GM18502 (cell line): ENCODE data around the gene SYP.
"Not testable (repeated sequence)": the region's sequence is repeated elsewhere in the genome, so short reads cannot be mapped to it uniquely, and the experiment has no call there.

Experiments used
- ATAC-seq: cut with Tn5 transposase; IDR thresholded peaks from one replicate; pipeline ENCODE4 v1.9.1; 2021; ENCODE audit warnings: mild to moderate bottlenecking; ENCODE audit not compliant: unreplicated experiment, poor library complexity

The SYP gene

GRCh38 chrX:49148390-49149100 is 51.4 kb downstream of the SYP start:
- ATAC-seq, result not testable (repeated sequence)

GRCh38 chrX:49147936-49148335 is 52.1 kb downstream of the SYP start:
- ATAC-seq, result no peak

GRCh38 chrX:49147282-49147681 is 52.7 kb downstream of the SYP start:
- ATAC-seq, result no peak

- ATAC-seq, result not testable (repeated sequence)
Observed at GRCh38 chrX:49143154-49143553, 56.8 kb downstream of the SYP start.

GRCh38 chrX:49142264-49142663 is 57.7 kb downstream of the SYP start:
- ATAC-seq, result not testable (repeated sequence)

GRCh38 chrX:49139713-49140112 is 60.3 kb downstream of the SYP start:
- ATAC-seq, result no peak
